Cerebellar nuclear complex (tissue), 1 donor: ENCODE data around the gene DPYSL4.
"Not testable (repeated sequence)": the region's sequence is repeated elsewhere in the genome, so short reads cannot be mapped to it uniquely, and the experiment has no call there.

Source experiments
- DNase-seq, 2 experiments: peaks; one replicate each; lab custom pipeline; 2025; lab: John Stamatoyannopoulos, UW

DPYSL4 gene

GRCh38 chr10:132149917-132150316 lies 36.8 kb upstream of the DPYSL4 start:
- no peak for DNase-seq

- no peak for DNase-seq
These were observed 36.0 kb upstream of the DPYSL4 start for GRCh38 chr10:132150777-132151176.

DNA sequence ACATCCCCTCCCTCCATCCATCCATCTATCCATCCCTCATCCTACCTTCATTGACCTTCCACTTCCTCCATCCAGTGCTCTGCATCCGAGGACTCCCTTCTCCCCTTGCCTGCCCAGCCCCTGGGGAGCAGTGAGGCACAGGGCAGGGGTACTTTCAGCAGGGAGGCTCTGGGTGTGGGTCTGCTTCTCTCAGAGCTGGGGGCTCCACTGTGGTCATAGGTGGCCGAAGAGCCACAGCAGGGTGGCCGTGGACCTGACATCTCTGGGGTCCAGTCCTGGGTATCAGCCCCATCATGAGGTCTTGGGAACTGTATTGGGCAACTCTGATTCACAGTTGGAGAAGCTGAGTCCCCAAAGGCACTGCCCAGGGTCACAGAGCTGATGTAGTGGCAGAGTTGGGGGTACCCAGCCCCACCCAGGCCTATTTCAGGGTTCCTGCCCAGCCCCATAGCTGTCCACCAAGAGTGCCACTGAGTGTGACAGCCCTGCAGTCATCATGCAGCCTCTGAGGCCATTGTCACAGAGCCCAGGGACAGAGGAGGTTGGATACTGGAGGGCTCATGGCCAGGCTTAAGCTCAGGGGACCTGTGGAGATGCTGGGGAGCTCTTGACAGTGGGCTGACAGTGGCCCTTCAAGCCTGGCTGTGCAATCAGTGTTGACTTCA lies 35.3 kb upstream of the DPYSL4 start:
- no peak for DNase-seq

DNA sequence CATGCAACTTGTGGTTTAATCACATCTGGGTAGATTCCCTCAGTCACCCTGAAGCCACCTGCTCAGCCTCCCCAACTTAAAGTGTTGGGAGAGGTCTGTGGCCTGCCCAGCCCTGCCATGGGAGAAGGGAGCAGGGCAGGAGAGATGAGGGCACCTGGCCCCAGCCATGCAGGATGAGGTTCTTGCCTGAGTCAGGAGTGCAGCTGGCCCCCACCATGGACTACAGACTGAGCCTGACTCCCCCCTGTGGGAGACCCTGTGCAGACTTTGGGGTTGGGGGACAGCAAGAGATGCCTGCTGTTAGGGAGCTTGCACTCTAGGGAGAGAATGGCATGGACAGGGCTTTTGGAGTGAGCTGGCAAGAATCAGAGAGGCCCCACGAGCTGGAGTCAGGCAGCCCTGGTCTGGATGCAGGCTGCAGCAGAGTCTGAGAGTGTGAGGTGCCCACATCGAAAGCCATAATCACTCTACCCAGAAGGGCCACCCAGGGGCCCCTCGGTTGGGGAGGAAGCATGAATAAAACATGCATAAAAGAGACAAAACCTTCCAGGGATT lies 34.7 kb upstream of the DPYSL4 start:
- DNase-seq = no peak

GRCh38 chr10:132152896-132153580 lies 33.7 kb upstream of the DPYSL4 start:
- no peak for DNase-seq

DNA sequence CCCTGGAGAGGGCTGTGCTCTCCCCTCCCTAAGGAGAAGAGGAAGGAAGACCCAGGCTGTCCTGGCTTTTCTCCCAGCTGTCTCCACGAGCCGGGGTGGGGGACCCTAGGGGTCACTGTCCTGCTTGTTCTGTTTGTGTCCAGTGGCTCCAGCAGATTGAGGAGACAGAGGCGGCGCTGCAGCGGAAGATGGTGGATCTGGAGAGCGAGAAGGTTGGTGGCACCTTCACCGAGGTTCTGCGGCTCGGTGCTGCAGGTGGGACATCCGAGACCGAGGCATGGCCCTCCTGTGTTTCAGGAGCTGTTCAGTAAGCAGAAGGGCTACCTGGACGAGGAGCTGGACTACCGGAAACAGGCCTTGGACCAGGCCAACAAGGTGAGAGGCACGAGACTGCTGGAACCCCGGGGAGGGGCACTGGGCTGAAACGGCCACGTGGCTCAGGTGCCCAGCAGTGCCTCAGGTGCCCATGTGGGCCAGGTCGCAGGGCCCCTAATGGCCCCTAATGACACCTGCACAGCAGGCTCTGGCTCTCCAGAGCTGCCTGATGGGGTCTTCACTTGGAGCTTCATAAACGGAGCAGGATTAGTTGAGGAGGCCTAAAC lies 33.0 kb upstream of the DPYSL4 start:
- DNase-seq = no peak

DNA sequence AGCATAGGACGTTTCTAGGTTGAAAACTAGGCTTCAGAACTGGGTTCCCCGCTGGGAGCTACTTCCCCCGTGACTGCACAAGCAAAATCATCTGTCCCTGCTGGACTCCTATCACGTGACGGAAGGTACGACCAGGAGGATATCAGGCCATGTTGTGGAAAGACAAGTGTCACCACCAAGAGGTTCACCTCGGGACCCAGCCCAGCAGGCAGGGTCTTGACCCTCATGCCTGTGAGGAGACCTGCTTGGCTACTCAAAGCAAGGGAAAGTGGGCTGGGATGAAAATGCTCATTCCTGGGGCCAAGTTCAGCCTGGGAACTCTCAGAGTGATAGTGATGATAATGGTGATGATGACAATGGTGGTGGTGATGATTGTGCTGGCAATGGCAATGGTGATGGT lies 32.3 kb upstream of the DPYSL4 start:
- no peak for DNase-seq

DNA sequence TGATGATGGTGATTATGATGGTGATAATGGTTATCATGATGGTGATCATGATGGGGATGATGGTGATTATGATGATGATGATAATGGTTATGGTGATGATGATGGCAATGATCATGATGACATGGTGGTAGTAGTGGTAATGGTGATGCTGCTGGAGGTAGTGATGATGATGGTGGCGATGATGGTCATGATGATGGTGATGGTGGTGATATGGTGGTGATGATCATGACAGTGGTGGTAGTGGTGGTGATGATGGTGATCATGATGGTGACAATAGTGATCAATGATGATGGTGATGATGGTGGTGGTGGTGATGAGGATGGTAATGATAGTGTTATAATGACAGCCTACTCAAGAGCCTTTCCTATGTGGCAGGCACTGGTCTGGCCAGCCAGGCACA lies 31.8 kb upstream of the DPYSL4 start:
- no peak for DNase-seq

GRCh38 chr10:132155723-132156381 lies 30.9 kb upstream of the DPYSL4 start:
- no peak for DNase-seq

- no peak for DNase-seq
These were observed 30.4 kb upstream of the DPYSL4 start for GRCh38 chr10:132156382-132156781.

DNA sequence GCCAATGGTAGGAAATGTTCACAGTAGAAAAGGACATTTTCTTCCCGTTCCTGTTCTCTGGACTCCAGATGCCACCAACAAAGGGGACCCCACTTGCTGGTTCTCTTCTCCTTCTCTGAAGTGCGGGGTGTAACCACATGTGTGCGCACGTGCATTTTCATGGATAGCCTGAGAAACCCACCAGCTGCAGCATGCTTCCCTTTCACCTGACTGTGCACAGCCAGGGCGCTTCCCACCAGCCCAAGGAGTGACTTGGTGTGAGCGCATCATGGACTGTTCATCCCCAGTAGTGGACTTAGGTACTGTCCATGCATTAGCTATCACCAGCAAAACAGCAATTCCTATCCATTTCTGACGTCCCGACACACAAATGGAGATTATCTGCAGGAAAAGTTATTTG lies 29.6 kb upstream of the DPYSL4 start:
- no peak for DNase-seq

- no peak for DNase-seq
These were observed 28.5 kb upstream of the DPYSL4 start for GRCh38 chr10:132158122-132158741.

- no peak for DNase-seq
These were observed 27.9 kb upstream of the DPYSL4 start for GRCh38 chr10:132158823-132159222.

DNA sequence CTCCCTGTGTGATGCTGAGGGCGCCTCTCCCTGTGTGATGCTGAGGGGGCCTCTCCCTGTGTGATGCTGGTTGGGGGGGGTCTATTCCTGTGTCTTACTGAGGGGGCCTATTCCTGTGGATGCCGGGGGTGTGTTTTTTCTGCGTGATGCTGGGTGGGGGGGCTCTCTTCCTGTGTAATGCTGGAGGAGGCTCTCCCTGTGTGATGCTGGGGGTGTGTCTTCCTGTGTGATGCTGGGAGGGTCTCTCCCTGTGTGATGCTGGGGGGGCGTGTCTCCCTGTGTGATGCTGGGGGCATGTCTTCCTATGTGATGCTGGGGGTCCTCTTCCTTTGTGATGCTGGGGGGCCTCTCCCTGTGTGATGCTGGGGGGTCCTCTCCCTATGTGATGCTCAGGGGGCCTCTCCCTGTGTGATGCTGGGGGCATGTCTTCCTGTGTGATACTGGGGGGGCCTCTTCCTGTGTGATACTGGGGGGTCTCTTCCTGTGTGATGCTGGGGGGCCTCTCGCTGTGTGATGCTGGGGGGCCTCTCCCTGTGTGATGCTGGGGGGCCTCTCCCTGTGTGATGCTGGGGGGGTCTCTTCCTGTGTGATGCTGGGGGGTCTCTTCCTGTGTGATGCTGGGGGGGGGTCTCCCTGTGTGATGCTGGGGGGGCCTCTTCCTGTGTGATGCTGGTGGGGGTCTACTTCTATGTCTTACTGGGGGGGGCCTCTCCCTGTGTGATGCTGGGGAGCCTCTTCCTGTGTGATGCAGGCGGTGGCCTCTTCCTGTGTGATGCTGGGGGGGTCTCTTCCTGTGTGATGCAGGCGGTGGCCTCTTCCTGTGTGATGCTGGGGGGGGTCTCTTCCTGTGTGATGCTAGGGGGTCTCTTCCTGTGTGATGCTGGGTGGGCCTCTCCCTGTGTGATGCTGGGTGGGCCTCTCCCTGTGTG lies 27.2 kb upstream of the DPYSL4 start:
- not testable (repeated sequence) for DNase-seq

DNA sequence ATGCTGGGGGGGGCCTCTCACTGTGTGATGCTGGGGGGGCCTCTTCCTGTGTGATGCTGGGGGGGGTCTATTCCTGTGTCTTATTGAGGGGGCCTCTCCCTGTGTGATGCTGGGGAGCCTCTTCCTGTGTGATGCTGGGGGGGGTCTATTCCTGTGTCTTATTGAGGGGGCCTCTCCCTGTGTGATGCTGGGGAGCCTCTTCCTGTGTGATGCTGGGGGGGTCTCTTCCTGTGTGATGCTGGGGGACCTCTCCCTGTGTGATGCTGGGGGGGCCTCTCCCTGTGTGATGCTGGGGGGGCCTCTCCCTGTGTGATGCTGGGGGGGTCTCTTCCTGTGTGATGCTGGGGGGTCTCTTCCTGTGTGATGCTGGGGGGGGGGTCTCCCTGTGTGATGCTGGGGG lies 26.5 kb upstream of the DPYSL4 start:
- DNase-seq = not testable (repeated sequence)

DNA sequence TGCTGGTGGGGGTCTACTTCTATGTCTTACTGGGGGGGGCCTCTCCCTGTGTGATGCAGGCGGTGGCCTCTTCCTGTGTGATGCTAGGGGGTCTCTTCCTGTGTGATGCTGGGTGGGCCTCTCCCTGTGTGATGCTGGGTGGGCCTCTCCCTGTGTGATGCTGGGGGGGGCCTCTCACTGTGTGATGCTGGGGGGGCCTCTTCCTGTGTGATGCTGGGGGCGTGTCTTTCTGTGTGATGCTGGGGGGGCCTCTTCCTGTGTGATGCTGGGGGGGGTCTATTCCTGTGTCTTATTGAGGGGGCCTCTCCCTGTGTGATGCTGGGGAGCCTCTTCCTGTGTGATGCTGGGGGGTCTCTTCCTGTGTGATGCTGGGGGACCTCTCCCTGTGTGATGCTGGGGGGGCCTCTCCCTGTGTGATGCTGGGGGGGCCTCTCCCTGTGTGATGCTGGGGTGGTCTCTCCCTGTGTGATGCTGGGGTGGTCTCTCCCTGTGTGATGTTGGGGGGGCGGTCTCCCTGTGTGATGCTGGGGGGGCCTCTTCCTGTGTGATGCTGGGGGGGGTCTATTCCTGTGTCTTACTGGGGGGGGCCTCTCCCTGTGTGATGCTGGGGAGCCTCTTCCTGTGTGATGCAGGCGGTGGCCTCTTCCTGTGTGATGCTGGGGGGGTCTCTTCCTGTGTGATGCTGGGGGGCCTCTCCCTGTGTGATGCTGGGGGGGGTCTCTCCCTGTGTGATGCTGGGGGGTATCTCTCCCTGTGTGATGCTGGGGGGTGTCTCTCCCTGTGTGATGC lies 25.7 kb upstream of the DPYSL4 start:
- not testable (repeated sequence) for DNase-seq

DNA sequence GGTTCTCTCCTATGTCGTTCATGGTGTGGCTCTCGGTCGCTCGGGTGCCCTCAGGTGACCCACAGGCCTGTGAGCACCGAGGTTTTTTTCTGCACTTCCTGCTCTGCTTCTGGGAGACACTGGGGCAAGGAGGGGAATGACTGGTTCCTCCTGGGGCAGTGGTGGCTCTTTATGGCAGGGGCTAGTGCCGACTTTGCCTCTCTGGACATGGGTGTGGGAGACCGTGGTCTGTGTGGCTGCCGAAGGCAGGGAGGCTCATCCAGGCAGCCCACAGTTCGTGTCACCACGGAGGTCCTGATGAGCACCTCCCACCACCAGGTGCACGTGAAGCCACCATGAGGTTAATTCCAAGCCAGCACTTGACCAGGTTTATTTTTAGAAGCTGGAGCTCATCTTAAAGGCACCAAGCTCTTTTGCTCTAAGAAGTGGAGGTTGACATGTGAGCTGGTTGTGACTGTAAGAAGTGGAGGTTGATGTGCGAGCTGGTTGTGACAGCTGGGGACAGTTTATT lies 24.7 kb upstream of the DPYSL4 start:
- no peak for DNase-seq

DNA sequence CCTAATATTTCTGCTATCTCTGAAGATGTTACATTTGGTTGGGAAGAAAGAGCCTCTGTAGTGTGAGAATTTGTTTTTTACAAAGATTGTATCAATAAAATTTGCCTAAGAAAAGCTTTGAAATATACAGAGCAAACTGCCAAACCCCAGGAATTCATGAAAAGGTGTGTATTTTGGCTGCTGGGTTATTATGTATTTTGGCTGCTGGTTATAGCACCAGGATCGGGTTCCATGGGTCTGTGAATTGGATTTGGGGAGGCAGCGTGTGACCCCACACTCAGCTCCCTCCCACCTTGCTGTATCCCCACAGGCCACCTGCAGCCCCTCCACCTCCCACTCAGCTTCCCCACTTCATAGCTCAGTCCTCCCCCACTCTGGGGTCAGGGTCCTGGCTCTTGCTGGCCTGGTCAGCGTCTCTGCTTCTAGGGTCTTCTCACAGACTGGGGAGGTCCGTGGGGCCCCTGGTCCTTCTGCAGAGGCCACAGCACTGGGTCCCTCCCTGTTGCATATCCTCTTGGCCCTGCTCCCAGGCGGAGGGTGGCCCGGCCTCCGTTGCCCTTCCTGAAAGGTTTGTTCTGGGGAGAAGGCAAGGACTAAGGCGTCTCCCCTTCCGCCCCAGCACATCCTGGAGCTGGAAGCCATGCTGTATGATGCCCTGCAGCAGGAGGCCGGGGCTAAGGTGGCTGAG lies 24.0 kb upstream of the DPYSL4 start:
- DNase-seq = no peak

DNA sequence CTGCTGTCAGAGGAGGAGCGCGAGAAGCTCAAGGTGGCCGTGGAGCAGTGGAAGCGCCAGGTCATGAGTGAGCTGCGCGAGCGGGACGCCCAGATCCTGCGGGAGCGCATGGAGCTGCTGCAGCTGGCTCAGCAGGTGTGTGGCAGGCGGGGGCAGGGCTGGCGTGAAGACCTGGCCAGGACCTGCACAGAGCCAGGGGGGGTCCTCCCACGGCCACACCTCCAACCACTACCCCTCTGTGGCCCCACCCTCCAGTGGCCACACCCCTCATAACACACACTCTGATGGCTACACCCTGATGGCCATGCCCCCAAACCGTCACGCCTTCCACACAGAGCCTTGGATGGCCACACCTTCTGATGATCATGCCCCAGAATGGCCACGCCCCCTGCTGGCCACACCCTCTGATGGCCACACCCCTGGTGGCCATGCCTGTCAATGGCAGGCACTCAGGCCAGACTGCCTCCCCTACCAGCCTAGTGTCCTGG lies 23.4 kb upstream of the DPYSL4 start:
- no peak for DNase-seq
